Activated naive CD8-positive, alpha-beta T cell treated with anti-CD3 and anti-CD28 coated beads, Interleukin-2, amount 50 U/mL, for 16 hours (primary cell): Measurements from ENCODE around the gene MTREX.

ENCODE experiments used
- DNase-seq: peaks from one replicate; pipeline ENCODE4 v3.0.0-alpha.2; 2020; ENCODE audit warnings: low read depth, low spot score

The MTREX gene

DNA sequence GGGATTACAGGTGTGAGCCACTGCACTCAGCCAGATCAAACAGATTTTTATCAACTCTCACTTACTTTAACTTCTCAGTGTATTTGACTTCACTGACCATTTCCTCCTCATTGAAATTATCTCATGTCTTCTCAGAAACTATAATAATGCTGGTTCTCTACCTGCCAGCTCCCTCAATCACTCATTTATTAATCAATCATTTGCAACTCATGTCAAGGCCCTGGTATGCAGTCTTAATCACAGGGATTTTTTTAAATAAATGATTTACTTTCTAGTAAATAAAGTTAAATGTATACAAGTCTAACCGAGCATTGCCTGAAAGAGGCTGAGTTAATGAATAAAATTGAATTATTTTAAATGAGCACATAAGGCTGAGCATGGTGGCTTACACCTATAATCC is 163.7 kb downstream of the MTREX start:
- DNase-seq = no peak

DNA sequence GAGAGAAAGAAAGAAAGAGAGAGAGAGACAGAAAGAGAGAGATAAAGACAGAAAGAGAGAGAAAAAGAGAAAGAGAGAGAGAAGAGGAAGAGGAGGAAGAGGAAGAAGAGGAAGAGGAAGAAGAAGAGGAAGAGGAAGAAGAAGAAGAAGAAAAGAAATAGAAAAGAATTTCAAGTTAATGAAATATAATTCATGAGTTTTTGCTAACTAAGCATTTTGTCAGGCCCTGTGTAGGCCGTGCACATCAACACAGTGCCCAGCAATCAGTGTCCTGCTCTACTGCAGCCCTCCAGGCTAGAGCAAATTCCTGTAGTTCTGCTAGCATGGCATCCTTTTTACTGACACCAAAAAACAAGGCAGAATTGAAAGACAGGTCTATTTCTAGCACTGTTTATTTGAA is 164.9 kb downstream of the MTREX start:
- DNase-seq = no peak
